ENCODE data around the gene LRRC3.

- TF ChIP-seq CTCF (IDR thresholded peaks at IDR 0.05; ENCODE audit: low read depth, low read length) (no peak), EZH2phosphoT487 (IDR thresholded peaks at IDR 0.05; ENCODE audit: low read depth) (no peak)
These were observed 17.4 kb upstream of the LRRC3 start for GRCh38 chr21:44437696-44438431.
